GM18867 (cell line): ENCODE data around the gene SUSD6.

Source experiments
- ATAC-seq: cut with Tn5 transposase; IDR thresholded peaks from one replicate; pipeline ENCODE4 v1.9.1; 2021; ENCODE audit warnings: mild to moderate bottlenecking, moderate library complexity; ENCODE audit not compliant: unreplicated experiment

SUSD6 gene

GRCh38 chr14:69752773-69753172, 141.4 kb downstream of the SUSD6 start:
- no peak for ATAC-seq

- no peak for ATAC-seq
These were observed 142.5 kb downstream of the SUSD6 start for GRCh38 chr14:69753860-69754259.

DNA sequence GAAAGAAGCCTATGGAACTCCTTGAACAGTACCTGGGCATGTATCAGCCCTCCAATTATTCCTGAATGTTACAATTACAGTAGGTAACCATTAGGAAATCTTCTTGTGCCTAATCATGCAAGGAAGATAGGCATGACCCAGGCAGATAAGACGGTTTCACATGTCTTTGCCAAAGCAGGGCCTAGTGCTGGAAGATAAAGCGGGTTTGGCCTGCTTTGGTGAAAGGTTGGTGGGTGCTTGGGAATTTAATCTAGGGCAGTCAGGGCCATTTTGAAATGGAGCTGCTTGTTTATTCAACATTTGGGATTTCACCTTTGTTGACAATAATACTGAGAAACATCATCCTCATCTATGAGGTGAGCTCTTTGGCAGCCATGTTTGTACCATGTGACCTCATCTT, 143.1 kb downstream of the SUSD6 start:
- no peak for ATAC-seq

DNA sequence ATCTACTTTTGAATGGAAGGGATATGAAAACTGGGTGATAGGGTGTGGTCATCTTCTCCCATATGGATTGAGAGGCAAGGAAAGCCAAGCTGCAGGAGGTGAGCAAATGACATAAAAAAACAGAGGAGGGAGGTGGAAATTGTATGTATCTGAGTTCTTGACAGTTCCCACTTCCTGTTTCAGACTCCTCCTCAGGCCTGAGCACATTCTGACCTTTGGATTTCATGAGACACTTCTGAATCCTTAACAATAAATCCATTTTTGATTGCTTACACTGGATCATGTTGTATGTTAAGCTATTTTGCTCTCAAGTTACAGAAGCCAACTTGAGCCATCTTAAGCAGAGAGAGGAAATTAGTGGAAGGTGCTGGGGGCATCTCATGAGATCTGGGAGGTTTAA, 143.9 kb downstream of the SUSD6 start:
- no peak for ATAC-seq

DNA sequence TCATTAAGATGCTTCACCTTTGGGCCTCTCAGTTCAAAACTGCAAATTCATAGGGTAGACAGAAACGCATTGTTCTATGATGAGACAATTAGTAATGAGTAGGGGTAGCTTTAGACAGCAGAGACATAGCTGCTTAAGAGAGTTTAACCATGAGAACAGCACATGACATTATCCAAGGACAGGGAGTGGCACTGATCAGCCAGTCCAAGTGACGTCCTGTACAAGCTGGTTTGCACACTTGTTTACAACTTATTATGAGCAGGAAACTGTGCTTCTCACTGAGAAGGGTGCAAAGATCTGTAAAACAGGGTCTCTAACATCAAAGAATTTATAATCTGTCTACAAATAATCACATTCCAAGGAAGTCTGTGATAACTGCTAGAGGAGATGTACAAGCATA, 144.4 kb downstream of the SUSD6 start:
- no peak for ATAC-seq

- no peak for ATAC-seq
These were observed 144.9 kb downstream of the SUSD6 start for GRCh38 chr14:69756298-69756697.

DNA sequence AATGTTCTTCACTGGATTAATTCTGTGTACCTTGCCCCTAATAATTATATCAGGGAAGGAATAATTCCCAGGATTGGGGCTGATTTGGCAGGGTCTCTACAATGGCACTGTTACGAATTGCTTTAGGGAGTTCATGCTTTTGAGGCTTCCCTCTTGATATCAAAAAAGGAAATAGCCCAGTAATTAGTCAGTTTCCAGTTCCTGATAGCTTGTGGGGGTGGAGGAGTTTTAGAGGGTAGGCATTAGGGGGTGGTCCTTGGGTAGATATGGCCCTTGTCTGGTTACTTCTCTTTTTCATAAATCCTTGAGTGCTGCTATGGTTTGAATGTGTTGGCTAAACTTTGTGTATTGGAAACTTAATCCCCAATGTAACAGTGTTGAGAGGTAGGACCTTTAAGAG, 149.4 kb downstream of the SUSD6 start:
- ATAC-seq, result no peak

GRCh38 chr14:69763761-69764510, 152.5 kb downstream of the SUSD6 start:
- ATAC-seq, result no peak
